GM21367 (cell line): Measurements from ENCODE around the gene NEIL1.
"Not testable (repeated sequence)": the region's sequence is repeated elsewhere in the genome, so short reads cannot be mapped to it uniquely, and the experiment has no call there.

Experiments
- ATAC-seq: cut with Tn5 transposase; IDR thresholded peaks from one replicate; pipeline ENCODE4 v1.9.1; 2021; ENCODE audit not compliant: unreplicated experiment

The NEIL1 gene

DNA sequence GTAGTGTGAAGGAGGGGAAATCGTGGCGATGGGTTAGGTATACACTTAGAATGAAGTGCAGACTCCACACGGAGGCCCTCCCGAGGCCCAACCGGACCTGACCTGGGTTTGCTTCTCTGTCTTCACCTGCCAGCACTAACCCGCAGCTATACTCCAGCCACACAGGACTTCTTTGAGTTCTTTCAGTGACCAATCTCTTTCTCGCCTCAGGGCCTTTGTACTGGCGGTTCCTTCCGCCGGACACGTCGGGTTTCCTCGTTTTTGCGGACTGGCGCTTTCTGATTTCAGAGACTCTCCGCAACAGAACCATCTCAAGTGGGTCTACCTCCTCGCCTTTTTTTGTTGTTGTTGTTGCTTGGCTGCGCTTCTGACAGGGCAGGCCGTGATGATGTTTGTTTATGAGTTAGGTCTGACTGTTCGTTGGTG lies at the start of gene NEIL1:
Gene NEIL1 (plus strand): TSS at position 244 of the 426 bp plus-strand sequence. CDS start 1,867 bp downstream, outside the sequence.
- no peak for ATAC-seq

DNA sequence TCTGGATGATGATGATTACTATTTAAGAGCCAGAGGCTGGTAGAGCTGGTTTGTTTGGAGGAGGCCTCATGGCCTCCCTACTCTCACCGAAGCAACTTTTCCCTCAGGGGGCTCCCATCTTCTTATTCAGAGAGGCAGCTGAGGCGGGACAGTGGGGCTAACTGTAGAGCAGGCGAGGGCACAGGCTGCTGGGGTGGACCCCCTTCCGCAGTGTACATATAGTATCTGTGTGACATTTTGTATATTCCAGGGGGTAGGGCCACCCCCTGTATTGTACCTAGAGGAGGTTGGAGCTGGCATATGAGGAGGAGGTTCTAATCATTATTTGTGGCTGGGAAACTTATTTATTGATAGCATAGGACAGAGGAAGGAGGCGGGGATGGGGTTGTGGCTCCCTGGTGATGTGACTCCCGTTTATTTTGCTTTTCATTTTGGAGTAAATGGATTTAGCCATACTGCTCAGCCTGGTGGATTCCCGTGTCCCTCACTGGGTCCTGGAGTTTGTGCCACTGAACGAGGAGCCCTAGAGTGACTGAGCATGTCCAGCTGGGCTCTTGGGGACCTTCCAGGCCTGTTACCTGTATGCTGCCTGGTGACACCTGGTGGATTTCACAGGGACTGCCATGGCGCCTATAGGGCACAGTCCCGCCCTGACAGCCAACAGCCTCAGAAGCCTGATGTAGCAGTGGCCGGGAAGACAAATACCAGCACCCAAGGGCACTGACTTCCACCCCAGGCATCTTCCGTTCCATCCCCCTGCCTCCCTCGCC lies 48.1 kb upstream of the NEIL1 start:
- ATAC-seq: not testable (repeated sequence)

DNA sequence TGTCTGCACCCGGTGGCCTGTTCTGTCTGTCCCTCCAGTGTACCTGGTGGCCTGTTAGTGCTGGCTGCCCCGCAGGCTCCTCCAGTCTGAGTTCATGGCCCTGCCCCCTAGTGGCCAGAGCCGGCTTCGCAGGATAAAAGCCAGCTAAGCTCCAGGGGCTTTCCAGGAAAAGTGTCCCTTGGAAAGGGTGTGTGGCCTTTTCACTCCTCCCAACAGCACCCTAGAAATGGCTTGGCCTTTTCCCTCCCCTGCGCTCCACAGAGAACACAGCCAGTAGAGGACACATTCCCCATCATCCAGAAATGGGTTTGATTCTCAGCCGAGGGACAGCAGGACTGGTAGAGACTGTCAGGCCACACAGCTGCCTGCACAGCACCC lies 47.5 kb upstream of the NEIL1 start:
- ATAC-seq: not testable (repeated sequence)

- not testable (repeated sequence) for ATAC-seq
Measured at GRCh38 chr15:75300026-75300425, 46.8 kb upstream of the NEIL1 start.

DNA sequence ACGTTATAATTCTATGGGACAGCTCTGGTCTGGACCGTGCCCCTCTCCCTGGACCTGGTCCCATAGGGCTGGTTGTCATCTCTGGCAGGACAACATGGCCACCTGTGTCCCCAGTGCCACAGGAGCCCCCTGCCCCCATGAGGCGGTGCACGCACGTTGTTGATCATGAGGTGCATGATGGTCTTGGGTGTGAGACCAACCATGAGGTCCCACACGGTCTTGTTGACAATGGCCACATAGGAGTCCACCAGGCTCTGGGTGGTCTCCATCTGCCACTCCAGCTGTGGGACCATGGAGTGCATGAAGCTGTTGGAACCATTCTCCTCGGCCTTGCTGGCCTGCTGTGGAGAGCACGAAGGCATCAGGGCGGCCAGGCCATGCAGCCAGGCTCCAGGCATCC lies 44.5 kb upstream of the NEIL1 start:
- no peak for ATAC-seq

DNA sequence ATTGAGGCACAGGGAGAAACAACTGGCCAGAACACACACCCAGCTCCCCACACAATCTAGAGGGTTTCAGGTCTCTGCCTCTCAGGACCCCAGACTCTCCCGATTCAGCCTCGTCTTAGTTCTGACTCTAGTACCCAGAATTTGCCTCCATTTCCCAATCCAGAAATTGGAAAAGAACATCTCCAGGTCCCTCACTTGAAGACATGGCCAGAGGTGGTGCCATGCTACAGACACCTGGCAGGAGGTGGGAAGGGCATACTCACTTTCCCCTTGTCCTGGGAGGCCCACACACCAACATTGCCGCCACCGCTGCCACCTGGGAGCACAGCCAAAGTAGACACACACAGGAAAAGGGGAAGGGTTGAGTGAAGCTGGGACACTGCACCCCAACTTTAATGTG lies 44.1 kb upstream of the NEIL1 start:
- ATAC-seq: not testable (repeated sequence)

DNA sequence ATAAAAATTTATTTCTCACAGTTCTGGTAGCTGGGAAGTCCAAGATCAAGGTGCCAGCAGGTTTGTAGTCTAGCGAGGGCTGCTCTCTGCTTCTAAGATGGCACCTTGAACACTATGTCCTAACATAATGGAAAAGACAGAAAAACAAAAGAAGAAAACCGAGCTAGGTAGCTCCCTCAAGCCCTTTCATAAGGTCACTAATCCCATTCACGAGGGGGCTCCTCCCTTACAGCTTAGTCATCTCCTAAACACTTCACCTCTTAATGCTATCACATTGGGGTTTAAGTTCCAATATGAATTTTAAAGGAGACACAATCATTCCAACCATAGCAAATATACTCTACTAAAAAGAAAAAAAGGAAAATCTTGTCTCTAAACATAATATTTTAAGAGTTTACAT lies 40.7 kb upstream of the NEIL1 start:
- ATAC-seq: no peak

DNA sequence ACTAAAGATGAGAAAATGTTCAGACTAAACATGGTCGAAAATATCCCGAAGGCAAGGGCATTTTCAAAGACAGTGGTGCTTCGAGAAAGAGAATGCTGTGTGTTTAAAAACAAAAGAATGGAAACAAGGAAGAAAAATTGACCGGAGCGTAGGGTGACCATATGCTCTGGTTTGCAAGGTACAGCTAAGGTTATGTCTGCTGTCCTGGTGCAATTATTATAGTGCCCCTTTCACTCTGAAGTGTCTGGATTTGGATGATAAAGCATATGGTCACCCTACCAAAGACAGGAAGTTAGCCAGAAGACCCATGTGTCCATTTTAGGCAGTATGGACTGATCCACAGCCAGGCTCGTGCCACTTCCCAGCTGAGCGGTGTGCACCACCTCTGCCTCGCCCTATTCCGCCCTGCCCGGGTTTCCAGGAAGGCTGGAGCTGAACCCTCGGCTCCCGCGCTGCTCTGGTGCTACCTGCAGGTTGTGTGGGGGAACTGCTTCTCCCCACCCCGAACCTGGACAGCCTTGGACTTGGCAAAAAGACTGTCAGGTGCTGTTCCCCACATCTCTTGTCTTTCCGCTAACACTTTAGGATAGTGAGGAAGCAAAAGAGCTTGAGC lies 39.0 kb upstream of the NEIL1 start:
- ATAC-seq: no peak

- no peak for ATAC-seq
Measured at GRCh38 chr15:75309711-75310110, 37.1 kb upstream of the NEIL1 start.

DNA sequence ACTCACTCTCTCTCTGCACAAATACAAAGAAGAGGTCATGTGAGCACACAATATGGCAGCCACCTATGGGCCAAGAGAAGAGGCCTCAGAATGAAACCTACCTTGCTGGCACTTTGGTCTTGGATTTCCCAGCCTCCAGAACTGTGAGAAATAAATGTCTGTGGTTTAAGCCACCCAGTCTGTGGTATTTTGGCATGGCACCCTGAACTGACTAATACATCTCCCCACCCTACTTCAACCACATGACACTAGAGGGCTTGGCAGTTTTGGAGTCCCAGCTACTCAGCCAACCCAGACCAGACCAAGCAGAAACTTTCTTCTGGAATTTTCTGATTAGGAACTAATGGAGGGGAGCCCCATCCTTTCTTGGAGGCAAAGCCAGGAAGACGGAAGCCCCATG lies 34.3 kb upstream of the NEIL1 start:
- not testable (repeated sequence) for ATAC-seq

- no peak for ATAC-seq
Measured at GRCh38 chr15:75313116-75313845, 33.6 kb upstream of the NEIL1 start.

GRCh38 chr15:75314552-75315290 lies 32.1 kb upstream of the NEIL1 start:
- ATAC-seq: no peak

DNA sequence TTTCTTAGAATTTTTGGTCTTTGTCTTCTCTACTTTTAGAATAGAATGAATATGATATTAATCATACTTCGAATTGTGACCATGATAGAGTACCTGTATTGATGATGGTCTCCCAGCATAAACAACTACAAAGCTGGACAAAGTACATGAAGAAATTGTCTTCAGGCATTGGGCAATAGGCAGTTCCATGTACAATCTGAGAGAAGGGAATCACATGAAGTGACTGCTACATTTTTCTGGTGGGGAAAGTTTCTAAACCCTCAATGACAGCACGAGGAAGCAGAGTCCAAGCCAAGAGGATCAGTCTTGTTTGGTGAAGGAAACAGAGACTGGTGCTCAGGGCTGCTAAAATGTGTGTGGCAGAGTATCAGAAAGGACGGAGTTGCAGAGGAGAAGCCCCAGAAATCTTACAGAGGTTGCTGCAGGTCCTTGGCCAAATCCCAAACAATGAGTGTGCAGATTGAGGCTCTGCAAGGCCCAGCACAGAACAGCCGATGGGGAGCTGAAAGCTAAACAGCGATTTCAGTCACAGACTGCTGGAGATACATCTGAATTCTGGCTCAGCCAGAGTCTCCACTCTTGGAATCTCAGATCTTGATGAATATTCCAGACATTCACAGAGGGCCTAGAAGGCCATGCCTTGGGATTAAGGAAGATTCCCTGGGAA lies 27.5 kb upstream of the NEIL1 start:
- ATAC-seq: not testable (repeated sequence)

DNA sequence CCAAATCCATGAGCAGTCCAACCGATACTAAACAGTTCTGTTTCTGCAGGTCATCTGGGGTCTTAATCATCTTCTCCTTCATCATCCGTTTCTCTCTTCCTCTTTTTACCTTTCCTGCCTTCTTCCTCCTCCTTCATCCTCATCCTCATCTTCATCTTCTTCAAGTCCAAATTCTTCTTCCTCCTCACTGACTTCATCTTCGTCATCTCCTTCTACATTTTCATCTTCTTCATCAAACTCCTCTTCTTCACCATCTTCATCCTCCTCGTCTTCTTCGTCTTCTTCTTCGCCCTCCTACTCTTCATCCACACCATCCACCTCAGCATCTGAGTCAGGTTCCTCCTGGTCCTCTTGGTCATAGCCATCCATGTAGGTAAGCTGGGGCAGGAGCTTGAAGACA lies 25.1 kb upstream of the NEIL1 start:
- no peak for ATAC-seq

GRCh38 chr15:75325922-75326321 lies 20.9 kb upstream of the NEIL1 start:
- ATAC-seq: no peak

- ATAC-seq: no peak
Measured at GRCh38 chr15:75327005-75327404, 19.8 kb upstream of the NEIL1 start.

- no peak for ATAC-seq
Measured at GRCh38 chr15:75327491-75327890, 19.3 kb upstream of the NEIL1 start.

DNA sequence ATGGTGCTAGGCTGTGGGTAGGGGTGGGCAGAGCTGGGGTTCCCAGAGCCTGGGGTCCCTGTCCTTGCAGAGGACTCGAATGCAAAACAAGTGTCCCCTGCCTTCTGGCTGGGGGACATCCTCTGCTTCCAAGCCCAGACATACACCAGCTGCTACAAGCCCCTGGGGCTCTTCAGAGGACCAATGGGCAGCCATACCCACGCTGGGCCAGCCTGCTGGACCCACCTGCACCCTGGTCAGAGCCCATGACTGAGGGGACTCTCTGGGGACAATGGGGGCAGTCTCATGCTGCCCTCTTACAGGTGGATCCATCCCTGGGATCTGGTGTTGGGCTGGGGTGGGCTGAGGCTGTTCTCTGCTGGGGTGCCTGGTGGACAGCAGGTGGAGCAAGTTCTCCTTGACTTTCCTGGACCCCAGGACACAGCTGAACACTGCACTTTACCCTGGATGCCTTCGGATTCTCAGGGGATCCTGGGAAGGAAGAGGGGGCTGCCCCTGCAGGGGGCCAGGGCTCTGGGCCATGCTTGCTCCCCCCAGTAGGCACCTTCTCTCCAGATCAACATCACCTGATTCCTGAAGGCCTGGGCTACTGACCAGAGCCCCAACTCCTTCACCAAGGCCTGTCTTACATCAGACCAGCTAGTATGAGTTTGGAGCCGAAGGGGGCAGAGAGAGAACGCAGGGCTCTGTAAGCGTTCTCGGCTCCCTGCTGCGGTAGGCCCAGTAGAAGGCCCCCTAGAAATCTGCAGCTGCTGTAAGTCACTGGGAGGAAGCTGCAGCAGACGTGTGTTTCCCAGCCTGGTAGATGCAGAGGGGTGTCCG lies 18.1 kb upstream of the NEIL1 start:
- no peak for ATAC-seq

GRCh38 chr15:75329571-75329970 lies 17.3 kb upstream of the NEIL1 start:
- no peak for ATAC-seq

- ATAC-seq: not testable (repeated sequence)
Measured at GRCh38 chr15:75332093-75332492, 14.7 kb upstream of the NEIL1 start.
